ENCODE data around the gene PDZRN4. TPM values are rescaled to one million over a fixed set of nuclear protein-coding genes. Genes with fewer than 3 reads are reported as not detected.

Gene PDZRN4
- total RNA-seq = under 0.01 TPM in 1 of 2 replicates, not detected in the other

DNA sequence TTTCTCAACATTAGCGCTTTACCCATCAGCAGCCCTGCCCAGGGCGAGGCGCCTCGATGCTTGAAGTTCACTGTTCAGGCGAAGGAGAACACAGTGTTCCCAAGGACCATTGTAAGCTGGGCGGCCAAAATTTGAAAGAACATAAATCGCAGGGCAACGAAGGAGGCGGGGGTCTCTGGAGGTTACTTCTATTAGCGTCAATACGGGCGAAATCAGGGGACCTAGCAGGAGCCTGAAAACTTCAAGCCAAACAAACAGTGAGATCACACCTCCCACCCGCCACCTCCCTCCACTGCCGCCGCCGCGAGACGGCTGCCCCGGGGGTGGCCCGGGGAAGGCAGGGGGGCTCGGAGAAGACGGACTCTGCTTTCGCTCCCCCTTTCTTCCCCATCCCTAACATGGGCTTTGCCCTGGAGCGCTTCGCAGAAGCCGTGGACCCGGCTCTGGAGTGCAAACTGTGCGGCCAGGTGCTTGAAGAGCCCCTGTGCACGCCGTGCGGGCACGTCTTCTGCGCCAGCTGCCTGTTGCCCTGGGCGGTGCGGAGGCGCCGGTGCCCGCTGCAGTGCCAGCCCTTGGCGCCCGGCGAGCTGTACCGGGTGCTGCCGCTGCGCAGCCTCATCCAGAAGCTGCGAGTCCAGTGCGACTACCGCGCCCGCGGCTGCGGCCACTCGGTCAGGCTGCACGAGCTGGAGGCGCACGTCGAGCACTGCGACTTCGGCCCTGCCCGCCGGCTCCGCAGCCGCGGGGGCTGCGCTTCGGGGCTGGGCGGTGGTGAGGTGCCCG is at the start of gene PDZRN4:
PDZRN4 (plus strand) TSS at position 263 of the 783 bp plus-strand sequence.

